Measurements from ENCODE around the gene RETREG3.
"Not testable (repeated sequence)": the region's sequence is repeated elsewhere in the genome, so short reads cannot be mapped to it uniquely, and the experiment has no call there.

Gene RETREG3

GRCh38 chr17:42547698-42548069, 61.5 kb downstream of the RETREG3 start:
- no peak for TF ChIP-seq CTCF (IDR thresholded peaks at IDR 0.05; ENCODE audit: borderline replicate concordance, insufficient read depth, low read depth, low read length)
- no peak overlapping the region for H3K4me3 ChIP-seq (ENCODE audit: low read depth, low read length)

GRCh38 chr17:42547001-42547461, 62.1 kb downstream of the RETREG3 start:
- no peak overlapping the region for H3K4me3 ChIP-seq (ENCODE audit: low read depth, low read length)
- no peak for TF ChIP-seq CTCF (IDR thresholded peaks at IDR 0.05; ENCODE audit: borderline replicate concordance, insufficient read depth, low read depth, low read length)

DNA sequence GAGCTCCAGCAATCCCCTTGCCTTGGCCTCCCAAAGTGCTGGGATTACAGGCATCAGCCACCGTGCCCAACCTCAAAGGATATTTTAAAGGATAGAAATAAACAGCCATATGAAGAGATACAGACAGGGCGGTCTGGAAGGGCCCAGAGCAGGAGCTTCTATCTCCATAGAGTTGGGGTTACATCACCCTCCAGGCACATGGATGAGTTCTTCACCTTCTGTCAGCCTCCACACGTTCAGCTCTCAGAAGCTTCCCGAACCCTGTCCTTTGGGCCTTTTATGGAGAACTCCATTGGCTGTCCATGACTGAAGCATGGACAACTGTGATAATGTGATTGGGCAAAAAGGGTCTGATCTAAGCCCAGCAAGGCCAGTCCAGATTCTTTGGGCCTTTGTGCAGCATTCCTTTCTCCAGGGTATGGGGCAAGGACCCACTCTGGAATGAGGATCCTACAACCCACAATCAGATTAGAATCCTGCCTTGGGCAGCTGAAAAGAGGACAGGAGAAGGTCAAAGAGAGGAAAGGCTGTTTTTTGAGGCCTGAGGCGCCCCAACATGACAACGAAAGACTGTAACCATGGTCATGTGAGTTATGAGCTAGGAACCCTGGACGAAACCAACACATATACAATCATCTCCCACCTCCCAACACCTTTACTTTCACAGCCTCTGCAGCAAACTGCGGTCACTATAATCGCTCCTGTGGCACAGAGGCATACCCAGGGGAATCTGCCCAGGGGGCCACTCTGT, 63.2 kb downstream of the RETREG3 start:
- not testable (repeated sequence) for H3K4me3 ChIP-seq (ENCODE audit: low read depth, low read length)

GRCh38 chr17:42544874-42545283, 64.3 kb downstream of the RETREG3 start:
- H3K4me3 ChIP-seq (ENCODE audit: low read depth, low read length): no peak overlapping the region
- TF ChIP-seq CTCF (IDR thresholded peaks at IDR 0.05; ENCODE audit: borderline replicate concordance, insufficient read depth, low read depth, low read length): no peak

GRCh38 chr17:42543190-42544079, 65.7 kb downstream of the RETREG3 start:
- TF ChIP-seq CTCF (IDR thresholded peaks at IDR 0.05; ENCODE audit: borderline replicate concordance, insufficient read depth, low read depth, low read length): no peak
- no peak overlapping the region for H3K4me3 ChIP-seq (ENCODE audit: low read depth, low read length)

DNA sequence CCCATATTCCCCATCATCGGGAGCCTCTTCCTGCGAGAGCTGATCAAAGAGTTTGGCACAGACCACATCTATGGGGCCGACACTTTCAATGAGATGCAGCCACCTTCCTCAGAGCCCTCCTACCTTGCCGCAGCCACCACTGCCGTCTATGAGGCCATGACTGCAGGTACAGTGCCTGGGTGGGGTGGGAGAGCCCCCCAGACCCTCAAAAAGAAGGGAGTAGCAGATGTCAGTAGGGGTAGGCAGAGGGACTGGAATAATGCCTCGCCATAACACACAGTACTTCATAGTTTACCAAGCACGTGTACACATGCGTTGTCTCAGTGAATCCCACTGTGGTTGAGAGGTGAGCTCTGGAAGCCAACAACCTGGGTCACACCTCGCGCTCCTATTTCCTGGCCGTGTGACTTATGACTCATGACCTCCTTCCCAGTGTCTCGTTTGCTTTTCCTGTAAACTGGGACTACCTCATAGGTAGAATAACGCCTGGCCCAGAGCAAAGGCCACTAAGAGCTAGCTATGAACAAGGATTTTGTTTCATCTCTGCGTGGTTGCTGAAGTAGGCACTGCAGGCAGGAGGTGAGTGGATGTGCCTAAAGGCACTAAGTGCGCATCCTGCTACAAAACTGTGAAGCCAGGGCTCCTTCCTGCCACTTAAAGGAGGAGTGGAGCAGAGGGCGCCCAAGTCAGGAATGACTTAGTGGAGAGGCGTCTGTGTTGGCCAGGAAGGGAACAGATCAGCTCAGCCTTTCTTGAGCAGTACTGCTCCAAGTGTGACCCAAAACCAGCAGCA, 67.9 kb downstream of the RETREG3 start:
- TF ChIP-seq CTCF (IDR thresholded peaks at IDR 0.05; ENCODE audit: borderline replicate concordance, insufficient read depth, low read depth, low read length): no peak

GRCh38 chr17:42540558-42540957, 68.6 kb downstream of the RETREG3 start:
- H3K4me3 ChIP-seq (ENCODE audit: low read depth, low read length): not testable (repeated sequence)

More for the DNA sequence above, 67.9 kb downstream of the RETREG3 start:
- H3K4me3 ChIP-seq (ENCODE audit: low read depth, low read length): no peak overlapping the region

Measured in GM12875 (cell line).